NCI-H2196 treated with DMSO at 0.1 percent for 48 hours (cell line): ENCODE measurements around the gene FAM53B.

Experiments
- DNase-seq: peaks from one replicate; lab custom pipeline; 2025; ENCODE audit not compliant: unreplicated experiment; lab: John Stamatoyannopoulos, UW

The FAM53B gene

DNA sequence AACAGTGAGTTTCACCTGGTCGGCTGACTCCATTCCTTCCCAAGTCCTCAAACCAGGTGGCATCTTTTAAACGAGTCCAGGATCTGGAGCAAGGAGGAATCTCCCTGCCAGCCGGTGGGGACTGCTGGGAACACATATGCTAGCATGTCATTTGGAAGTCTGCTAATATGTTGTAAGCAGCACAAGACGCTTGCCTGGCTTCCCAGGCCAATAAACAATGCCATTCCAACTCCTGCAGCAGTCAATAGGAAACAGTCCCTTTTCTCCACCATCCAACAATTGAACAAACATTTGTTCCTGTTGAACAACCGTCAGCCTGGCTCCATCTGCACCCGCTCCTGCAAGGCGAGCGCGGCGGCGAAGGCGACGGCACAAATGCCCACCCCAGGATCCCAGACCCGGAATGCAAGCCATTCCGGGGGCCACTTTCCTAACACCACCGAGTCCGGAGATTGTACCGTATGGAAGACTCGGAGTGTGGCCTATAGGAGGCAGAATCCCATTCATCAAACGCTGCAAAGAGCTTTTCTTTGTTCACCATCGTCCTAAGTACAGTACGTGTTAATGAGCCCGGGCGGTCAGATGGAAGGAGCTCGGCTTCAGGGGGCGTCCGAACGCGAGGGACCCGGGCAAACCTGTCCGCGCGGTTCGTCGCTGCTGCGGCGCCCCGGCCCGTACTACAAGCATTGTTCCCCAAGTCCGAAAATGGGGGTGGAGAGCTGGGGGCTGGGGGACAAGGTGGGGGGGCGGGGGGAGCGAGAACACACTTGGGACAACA, 1.6 kb downstream of the FAM53B start:
- no peak for DNase-seq

DNA sequence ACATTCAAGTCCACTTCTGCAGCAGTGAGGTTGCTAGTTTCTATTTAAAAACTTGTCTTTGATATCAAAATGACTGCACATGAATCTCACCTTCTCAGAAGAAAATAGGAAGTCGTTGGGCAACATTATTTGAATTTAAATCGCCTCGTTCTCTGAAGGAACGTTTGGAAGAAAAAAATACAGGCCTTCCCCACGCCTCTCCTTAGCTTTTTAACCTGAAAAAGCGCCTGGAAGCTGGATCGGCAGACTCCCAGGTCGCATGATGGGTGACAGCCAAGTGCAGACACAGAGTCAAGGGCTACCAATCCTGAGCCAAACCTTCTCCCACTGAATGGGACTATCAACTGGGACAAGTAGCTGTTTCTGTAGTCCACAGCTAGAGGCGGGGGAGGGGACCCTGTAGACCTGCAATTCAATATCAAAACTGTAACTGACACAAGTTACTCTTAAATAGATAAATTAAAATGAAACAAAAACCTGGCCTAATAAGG, 2.2 kb downstream of the FAM53B start:
- DNase-seq = no peak

DNA sequence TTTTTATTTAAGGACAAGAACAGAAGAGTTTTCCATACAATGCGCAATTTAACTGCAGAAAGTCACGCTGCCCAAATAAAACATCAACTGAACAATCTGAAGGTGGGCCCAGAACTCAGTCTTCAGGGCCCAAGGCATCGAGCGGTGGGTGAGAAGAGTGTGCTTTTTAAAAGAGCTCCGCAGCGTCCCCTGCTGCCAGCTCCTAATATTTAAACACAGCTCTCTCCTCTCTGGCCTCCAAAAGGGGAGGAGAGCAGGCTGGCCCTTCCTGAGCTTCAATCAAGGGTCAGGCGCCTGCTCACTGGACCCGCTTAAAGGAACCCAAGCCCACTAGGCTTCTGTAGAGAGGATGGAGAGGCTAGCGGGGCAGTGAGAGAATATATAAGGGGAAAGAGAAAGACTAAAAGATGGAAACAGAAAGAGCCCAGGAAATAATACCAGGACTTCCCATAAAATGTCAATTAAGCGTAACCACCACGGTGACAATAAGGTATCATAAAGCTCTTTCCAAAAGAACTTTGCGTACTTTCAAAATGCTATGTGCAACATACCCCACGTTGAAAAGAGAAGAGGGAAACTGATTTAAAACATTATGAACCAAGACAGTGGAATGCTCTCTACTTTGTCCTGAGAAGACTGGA, 2.8 kb downstream of the FAM53B start:
- DNase-seq = no peak

DNA sequence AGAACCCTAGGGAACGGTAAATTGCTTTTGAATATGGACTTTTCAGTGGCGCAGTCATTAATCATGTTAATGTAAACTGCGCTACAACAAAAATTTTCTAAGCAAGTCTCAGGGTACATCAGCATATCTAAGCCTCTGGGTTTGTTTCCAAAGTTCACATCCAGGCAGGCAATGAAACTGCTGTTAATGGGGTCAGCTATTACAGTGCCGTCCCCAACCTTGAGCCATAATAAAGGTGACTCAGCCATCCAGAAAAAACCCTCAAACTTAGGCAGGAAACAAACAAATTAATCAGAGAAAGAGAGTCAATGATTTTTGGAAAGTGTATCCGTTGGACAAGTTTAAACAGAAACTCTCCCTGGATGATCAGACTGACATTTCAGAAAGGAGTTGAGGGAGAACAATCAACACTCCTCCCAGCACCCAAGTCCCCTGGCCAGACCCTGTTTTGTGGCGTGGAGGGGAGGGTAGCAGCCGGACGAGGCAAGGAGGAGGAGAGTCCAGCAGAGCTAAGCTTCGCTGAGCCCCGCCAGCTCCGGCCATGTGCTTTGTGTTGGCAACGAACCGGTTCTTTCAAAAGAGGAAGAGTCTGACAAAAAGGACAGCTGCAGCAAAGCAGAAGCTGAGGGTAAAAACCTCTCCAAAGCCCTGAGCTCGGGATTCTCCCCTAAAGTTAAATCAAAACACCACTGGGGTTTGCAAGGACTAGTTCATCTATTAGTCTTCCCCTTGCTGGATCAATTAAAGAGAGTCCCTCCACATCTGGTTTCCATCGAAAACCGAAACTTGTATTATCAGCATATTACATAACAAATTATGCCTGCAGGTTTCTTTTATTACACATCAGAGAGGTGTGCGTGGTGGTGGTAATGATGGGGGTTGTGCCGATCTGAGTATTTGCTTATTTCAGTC, 3.6 kb downstream of the FAM53B start:
- DNase-seq = no peak

DNA sequence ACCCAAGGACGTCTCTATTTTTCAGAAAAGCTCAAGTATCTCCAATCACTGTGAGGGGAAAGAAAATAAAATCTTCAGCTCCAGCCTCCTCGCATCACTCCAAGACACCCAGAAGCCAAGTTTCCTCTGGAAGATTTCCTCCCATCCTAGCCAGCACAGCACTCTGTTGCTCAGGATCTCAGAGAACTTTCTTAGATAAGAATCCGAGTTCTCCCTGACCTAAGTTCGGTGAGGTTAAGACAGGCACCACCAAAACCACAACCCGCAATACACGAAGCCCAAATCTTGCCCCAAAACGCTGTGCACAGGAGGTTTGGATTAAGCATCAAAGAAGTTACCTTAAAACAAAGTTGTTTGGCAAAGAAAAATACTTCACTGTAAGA, 4.2 kb downstream of the FAM53B start:
- DNase-seq = no peak

DNA sequence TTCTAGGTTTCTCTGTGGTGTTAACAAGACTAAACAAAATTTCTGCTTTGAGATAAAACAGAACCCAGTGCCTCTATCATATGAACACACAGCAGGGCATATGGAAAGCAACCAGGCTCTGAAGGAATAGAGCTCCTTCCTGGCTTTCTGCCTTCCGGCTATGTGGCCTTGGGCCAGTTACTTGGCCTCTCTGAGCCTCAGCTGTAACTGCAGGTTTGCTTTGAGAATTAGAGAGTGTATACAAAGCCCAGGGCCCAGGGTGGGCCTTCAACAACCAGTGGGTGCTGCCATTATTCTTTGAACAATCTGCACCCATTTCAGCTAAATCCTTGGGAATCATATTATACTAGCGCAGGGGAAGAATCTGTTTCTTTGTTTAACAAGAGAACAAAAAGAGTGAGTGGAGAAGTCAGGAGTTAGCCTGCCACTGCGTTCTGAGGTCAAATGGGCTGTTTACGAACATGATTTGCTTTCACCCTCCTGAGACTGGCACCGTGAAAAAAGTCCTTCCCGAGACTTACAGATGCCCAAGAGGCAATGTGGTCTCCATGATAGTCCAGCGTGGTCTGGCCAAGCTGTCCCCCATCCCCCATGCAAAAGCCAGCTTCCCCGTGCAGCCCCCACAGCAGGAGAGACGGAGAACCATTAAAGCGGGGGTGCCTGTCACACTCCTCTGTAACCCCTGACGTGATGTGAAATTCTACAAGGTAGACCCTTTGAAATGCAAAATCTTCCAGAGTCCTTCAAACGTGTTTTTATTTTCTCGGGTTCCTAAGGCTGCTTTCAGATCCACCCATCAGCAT, 4.9 kb downstream of the FAM53B start:
- DNase-seq = no peak

DNA sequence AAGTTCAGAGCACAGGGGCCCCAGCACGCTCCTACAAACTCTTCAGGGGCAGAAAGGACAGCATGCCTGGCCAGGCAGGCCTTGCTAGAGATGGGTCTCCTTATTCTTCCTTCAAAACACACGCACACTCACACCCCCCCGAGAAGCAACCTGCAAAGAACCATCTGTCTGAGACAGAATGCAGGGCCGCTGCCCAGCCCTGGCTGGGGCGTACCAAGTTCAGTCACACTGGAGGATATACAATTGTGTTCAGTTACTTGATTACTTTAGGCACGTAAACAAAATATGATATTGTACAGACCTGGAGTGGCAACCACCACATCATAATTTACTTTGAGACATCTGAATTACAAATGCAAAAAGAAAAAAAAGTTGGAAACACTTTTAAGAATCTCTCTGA, 5.7 kb downstream of the FAM53B start:
- no peak for DNase-seq

DNA sequence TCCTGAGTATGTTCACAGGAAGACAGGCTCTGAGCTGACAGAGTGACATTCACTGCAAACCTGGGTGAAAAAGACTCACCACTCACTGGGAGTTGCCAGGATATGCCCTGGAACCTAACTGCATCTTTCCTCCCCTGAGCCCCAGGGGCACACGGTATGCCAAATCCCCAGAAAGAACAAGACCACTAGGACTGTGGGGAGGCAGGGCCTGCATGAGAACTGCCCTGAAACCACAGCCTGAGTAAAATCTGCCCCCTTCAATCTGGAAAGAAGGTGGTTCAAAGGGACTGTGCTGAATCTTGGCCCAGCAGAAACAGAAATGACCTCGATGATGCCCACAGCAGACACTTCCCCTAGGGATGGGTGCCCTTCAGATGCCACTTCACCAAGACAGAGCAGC, 6.5 kb downstream of the FAM53B start:
- no peak for DNase-seq

DNA sequence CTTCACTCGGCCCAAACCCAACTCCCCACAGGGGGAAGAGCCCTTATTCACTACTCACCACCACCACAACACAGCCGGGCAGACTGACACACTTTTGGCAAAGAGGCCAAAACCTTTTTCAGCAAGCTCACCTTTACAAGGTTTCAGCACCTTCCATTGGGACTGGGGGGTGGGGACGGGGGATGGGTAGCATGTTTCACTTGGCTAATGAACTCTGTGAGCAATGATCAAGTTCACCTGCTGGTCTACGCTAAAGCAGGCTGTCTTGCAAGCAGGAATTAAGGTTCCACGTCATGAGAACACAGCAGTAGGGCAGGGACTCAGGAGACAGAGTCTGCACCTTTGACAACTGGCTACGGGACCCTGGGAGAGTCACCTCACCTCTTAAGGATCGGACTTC, 7.0 kb downstream of the FAM53B start:
- DNase-seq = no peak

DNA sequence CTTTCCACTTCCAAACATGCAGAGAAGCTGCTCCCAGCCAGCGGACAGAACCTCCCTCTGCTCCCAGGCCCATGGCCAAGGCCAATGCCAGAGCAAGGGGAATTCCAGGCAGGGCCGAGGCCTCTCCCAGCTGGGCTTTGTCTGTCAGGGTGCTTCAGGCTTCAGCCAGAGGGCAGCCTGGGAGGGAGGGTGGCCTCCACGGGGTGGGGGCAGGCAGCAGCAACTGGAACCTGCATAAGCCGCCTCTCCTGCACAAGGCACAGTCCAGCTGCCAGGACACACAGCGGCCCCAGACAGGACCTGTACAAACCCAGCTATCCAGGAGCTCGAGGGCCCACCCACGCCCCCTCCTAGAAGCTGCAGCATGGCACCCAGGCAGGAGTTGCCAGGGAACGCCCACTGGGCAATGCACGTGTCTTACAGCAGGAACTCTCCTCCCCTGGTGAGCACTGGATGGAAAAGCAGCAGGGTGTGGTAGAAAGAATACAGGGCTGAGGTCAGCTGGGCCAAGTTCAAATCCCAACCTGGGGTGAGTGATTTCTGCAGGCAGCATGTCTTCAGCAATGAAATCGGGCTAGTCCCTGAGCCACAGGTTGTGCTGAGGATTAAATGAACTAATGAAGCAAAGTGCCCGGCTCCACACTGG, 7.6 kb downstream of the FAM53B start:
- peak; percentile 75 for DNase-seq

DNA sequence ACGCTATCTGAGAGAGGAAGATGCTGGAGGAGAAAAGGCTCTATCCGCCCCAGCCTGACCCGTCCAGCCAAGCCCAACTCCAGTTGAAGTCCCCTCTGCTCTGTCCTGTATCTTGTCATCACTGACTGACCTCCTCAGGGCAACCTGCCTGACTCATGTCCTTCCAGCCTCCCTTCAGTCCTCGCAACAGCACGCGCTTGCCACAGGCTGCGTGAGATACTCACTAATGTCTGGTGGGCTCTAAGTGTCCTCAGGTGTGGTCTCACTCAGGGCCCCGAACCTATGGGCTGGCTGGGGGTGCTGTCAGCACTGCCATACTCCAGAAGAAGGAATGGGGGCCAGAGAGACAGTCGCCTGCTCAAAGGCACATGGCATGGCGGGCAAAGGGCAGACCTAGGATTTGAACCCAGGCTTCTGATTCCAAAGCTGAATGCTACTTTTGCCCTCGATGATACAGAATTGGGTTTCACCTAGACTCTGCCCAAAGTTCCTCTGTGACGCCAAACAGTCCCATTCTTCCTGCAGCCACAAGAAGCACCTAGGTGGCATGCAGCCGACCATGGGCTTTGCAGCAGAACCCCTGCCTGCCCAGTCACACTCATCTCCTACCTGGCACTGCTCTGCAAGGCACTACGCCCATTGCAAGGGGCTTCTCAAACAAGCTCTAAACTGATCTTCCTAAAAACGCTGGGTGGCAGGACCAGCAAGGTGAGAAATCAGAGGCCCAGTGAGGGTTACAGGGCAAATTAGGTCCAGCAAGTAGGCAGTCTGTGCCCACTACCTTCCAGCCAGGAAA, 8.5 kb downstream of the FAM53B start:
- no peak for DNase-seq

DNA sequence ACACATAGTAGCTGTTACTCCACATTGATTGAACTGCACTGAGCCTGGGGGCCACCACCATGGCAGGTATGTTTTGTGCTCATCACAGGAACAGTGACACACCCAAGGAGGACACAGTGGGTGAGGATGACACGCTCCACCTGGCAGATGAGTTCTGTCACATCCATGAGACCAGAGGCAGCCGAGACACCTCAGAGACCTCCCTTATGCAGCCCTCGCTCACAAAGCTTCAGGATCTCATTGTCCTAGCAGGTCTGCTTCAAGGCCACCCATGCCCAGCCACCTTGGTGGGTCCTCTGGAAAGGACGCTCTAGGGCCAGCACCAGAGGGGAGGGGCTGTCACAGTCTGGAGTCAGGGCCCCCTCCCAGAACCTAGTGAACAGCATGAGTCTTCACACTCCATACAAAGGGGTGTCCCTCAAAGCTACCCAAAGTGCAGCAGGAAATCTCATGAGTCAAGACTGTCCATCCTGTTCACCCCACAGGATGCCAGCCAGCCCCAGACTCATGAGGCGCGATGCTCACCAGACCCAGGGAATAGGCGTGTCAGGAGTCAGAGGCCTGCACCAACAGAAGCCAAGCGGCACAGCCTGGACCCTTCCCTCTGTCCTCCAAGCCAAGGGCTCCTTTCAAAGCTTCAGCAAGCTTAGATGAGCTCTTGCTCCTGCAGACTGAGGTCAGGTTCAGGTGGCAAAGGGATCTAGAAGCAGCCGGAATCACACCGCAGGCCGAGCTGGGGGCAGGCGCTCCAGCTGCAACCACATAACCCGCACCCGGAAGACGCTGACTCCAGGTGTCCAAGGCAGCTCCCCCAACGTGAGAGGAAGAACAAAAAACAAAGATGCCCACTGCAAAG, 9.6 kb downstream of the FAM53B start:
- no peak for DNase-seq

DNA sequence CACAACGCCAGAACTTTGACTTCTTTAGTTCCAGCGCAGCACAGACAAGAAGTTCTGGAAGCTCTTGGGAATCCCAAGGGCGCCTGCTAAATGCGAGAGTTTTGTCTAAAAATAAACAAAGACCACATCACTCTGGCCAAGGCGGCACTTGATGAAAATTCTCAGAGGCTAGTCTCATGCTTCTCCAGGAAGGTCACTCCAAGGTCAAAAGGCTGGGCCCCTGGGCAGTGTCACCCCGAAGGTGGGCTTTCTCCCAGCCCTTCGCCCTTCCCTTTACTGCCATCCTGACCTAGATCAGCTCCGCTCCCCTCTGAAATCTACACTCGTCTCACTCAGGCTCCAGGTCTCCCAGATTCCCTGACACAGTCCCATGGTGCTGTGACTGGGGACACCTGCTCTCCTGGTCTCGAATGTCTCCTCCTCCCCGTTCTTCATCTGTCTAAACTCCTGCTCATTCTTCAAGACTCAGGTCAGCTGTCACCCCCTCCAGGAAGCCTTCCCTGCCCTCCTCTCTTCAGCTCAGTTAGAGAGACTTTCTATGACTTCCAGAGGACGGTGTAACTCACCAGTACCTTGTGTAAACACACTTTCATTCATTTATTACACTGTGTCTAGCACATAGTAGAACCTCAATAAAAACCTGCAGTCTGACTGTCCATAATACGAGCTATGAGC, 10.5 kb downstream of the FAM53B start:
- DNase-seq = no peak

DNA sequence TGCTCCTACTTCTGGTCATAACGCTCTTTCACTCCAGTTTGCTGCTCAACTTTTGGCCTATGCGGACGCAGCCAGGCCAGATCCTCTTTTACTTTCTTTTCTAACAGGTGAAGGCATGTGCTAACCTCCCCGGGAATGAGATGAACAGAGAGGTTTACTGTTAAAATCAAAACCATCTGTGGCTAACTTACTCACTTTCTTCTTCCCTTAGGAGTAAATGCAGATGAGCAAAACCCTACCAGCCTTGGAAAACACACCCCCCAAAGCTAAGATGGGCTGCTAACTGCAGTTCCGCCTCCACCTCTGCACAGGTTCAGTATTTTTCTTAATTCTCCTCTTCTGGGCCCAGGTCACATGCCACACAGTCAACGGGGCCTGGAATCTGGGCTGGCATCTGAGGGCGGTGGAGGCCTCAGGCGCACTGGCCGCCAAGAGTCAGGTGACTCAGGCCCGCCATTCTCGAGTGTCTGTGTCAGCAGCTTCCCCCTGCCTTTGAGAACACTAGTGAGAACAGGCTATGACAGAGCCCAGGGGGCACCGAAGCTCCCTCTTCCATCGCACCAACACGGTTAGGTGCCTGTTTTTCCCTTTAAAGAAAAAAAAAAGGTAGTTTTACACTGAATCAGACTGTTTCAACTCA, 11.1 kb downstream of the FAM53B start:
- DNase-seq = no peak

DNA sequence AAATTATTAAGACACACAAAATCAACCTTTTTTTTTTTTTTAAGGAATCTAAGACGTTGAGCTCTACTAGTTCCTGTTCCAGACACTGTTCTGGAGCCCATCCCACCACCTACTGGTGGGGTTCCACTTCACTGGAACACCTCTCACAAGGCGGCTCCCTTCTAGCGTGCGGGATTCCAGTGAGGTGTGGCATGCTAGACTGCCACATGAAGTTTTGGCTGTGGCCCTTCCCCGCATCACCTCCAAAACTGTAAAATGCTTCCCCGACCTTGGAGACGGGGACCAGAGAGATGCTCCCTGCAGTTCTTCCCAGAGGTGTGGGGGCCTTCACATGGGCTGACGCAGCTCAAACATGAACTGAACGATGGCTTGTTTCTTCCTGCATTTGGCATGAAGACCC, 12.6 kb downstream of the FAM53B start:
- DNase-seq = no peak

DNA sequence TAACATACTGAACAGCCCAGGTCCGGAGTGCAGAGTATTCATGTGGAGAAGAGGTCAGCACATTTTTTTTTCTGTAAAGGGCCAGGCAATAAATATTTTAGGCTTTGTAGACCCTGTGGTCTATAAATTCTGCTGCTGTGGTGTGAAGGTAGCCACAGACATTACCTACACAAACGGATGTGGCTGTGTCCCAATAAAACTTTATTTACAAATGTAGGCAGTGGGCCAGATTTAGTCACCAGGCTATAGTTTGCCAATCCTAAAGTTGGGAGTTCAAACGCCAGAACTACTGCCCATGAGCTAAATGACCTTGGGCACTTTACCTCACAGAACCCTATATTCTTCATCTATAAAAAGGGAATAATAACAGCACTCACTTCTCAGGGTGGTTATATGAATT, 13.4 kb downstream of the FAM53B start:
- DNase-seq = no peak

DNA sequence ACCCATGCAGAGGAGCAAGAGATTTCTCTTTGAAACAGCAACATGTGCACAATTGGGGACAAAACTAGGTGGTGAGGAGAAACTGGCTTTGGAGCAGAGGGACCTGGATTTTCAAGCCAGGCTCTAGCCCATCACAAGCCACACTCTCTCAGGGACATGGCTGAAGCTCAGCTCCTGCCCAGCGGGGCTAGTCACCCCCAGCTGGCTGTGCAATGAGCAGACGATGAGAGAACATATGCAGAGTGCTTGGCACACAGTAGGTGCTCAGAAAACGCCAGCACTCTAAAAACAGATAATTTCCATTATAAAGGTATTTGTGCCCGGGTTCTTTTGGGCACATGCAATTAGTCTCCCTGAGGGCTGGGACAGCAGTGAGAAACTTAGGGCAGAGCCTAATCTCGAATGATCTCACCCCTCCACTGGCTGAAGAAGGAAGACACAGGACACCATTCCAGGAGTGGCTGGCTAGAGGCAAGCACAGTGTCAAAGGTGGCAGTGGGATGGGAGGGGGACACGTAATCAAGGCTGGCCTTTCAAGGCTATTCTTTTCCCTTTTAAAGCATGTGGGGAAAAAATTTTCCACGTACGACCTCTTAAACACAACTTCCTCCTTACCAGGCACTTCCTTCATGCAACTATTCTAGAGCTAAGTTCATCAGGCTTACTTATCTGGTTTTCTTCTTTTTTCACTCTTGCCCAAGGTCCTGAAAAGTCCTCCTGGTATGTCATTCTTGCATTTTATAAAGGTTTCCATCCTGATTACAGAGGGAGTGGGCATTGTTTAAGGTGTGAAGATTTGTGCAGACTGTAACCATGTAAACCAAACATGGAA, 15.1 kb downstream of the FAM53B start:
- no peak for DNase-seq
